ENCODE data around the gene SLC10A7.

Gene SLC10A7

GRCh38 chr4:146252969-146253611 lies 268.6 kb downstream of the SLC10A7 start:
- DNase-seq: no peak

DNA sequence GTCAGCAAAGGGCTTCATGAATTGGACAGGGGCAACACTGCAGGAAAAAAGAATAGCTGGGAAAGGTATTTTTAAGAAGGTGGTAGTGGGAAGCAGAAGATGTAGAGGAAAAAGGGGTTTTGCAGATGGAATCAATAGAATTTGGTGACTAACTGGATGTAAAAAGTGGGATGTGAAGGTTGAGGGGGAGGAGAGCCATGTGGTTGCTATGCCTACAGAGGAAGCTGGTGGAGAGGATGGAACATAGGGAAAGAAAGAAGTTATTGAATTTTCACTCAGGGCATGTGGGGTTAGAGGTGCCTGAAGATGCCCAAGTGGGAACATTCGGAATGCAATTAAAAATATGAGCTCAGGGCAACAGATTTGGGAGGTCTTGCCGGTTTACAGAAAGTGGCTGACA lies 274.4 kb downstream of the SLC10A7 start:
- DNase-seq: no peak

DNA sequence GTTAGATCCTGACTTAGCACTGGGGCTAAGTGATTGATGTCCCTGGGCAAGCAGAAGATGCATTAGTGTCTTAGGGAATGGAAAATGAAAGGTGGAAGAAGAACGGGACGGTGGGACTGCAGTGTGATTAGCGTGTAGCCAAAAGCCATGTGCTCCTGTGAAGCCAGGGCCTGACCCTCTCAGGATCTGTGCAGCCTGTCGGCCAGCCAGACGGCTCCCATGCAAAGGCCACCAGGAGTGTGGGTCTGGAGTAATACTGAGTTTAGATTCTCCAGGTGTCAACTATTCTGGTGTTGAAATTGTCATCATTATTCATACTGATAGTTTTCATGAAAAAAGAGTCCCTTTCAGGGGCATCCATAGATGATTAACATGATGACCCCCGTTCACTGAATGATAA lies 275.4 kb downstream of the SLC10A7 start:
- no peak for DNase-seq

- no peak for DNase-seq
Measured at GRCh38 chr4:146245850-146246249, 275.9 kb downstream of the SLC10A7 start.

DNA sequence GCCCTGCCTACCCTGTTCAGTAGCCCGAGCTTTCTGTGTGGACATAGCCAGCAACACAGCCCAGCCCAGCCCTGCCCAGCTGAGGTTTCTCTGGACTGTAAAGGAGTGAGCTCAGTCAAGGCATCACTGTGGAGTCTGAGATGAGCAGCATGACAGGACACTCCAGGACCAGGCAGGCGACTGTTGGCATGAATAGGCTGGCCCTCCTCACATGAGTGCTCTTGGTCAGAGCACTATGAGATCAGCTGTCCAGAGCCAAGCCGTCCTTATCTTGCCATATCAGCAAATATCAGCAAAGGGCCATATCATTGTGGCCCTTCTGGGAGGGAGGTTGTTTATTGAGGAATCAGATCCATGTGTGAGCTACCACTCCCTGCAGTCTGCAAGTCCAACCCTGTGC lies 276.5 kb downstream of the SLC10A7 start:
- no peak for DNase-seq

GRCh38 chr4:146244496-146244895 lies 277.2 kb downstream of the SLC10A7 start:
- DNase-seq: no peak

GRCh38 chr4:146243883-146244277 lies 277.9 kb downstream of the SLC10A7 start:
- DNase-seq: no peak

DNA sequence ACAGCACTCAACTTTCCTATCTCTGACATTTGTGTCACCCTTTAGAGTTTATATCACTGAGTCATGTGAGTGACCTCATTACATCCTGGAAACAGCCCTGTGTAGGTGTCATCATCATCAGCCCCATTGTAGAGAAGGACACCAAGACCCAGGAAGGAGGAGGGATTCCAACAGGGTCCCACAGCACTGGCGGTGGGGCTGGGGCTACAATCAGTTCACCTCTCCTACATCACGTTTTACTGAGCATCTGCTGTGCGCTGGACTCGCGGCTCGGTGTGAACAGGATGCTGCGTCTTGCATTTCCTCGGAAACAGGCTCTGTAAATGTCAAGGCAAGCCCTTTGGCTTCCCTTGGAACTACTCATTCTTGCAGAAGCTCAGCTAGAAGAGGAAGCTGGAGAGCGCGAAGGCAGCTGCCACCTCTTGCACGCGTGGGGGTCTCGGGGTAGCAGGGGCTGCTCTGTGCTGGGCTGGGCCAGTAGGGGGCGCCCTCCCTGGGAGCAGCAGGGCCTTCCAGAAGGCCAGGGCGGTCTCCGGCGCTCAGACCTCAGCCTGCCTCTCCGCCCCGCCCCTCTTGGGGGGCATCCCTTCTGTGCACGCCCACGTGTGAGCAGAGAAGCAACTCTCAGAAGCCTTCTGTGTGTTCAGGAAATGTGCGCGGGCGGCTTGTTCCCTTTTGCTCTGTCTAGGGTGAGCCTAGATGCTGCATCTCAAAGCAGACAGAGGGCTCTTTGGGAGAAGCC lies 278.4 kb downstream of the SLC10A7 start:
- no peak for DNase-seq

DNA sequence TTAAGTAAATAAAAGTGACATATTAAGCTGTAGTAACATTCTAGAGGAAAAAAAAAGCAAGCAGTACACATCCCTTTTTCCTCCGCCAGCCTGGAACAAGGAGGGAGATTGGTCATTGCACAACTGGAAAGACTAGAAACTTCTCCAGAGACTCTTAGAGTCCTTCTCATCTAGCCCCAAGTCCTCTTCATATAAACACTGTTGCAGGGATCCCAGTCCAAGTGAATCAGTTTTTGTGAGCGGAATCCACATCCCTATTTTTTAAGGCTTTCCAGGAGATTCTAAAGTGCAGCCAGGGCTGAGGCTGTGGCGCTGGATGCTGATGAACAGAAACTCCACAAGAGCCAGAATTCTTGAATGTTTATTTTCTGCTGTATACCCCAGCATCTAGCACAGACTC lies 283.6 kb downstream of the SLC10A7 start:
- DNase-seq: no peak

DNA sequence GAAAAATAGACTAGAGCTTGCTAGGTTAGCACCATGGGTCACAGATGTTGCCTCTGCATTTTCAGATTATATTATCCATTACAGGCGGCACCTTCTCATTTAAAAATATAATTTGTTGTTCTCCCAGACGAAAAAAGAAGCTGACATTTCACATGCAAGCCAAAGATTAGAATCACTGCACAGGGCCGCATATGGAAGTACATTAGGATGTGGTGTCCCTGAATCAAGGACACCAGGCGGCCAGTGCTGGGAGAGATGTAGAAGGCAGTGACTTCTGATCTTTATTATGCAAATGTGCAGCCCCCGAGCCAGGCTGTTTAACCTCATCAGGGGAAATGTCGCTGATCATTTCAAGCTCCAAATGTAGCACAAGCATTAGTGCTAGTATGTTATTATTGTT lies 284.6 kb downstream of the SLC10A7 start:
- no peak for DNase-seq

DNA sequence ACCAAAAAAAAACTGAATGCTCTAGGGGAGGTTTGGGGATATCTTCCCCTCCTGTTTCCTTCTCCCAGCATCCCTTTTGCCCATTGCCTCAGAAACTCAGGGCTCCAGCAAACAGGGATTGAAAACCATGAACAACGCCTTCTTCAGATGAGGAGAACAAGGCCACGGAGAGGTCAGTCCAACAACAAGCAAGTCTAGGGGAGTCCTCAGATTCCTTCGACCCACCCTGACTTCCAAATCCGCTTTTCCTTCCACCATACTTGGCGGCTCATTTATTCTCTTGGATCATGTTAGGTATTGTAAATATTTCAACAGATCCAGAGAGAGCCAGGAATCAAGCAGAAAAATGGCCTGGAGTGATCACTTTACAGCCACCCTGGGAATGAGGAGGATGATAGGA lies 285.5 kb downstream of the SLC10A7 start:
- DNase-seq: no peak

DNA sequence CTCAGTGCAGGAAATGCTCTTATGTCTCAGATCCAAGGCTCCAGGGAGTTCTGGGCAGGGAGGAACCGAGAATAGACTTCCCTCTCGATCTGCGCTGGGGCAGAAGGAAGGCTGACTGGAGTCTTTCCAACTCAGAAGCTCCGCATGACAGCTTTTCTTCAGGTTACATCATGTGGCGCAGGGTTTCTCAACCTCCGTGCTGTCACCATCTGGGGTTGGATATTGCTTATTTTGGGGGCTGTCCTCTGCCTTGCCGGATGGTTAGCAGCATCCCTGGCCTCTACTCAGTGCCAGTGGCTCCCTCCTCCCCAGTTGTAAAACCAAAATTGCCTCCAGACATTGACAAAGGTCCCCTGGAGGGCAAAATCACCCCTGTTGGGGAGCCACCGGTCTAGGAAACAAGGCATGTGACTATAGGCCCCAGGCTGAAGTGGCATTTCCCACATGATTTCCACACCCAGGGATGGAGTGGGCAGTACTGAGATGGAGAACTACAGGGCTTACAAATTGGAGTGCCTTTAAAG lies 286.0 kb downstream of the SLC10A7 start:
- DNase-seq: no peak

DNA sequence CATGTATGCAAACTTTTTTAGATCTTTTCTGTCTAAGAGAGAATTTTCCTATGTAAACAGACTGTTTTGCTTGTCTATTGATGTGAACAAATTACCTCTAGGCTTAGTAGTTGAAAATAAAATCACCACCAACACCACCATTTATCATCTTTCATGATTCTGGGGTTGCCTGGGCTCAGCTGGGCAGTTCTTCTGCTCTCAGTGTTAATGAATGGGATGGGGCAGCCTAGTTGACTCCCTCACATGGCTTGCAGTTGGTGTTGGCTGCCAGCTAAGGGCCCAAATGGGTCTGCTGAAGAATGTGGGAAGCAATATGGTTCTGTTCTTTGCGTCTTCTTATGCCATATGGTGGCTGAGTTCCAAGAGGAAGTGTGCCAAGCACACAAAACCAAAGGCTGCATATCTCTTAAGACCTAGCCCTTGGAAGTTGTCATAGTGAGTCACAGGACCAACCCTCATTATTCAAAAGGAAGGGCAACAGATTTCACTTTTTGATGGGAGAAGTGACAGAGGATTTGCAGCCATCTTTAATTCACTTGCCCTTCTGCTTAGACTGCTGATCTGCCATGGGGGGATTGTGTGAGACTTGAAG lies 289.5 kb downstream of the SLC10A7 start:
- DNase-seq: no peak

DNA sequence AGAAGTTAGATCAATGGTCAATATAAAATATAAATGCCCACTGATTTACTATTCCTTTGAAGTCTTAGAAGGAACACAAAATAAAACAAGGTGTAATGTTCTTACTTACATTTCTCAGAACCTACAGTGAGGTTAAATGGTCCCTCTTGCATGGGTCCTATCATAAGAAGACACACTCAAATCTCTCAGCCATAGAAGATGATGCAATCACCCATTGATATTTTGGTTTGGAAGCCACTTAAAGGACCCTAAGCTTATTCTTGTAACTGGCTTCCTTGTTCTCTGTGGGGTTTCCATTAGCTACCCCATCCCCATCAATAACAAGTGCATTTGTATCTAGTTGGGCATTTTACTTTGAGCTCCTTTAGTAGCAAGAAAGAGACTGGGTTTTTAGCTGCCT lies 292.3 kb downstream of the SLC10A7 start:
- DNase-seq: no peak

- DNase-seq: no peak
Measured at GRCh38 chr4:146224326-146224966, 297.3 kb downstream of the SLC10A7 start.

- no peak for DNase-seq
Measured at GRCh38 chr4:146222313-146222712, 299.4 kb downstream of the SLC10A7 start.

GRCh38 chr4:146214238-146214637 lies 307.5 kb downstream of the SLC10A7 start, which contains the start of gene REELD1:
Gene REELD1, plus strand, starts transcription at chr4:146214538. Its CDS starts 2,415 bp downstream, at chr4:146216953.
- DNase-seq: no peak

DNA sequence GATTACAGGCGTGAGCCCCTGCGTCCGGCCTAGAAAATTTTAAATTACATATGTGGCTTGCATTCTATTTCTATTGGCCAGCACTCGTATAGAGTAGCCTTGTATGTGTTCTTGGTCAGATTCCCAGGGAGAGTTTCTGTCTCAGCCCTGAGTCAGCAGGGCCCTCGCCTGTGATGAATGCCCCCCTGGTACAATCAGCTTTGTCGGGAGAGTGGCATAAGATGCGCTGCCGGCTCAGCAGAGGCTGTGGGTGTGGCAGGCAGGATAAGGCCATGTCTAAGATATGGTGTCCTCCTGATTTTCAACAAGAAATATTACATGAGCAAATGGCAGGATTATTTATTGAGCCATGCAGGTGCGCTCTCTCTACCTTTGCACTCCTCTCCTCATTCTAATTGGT lies 309.0 kb downstream of the SLC10A7 start:
- no peak for DNase-seq

- DNase-seq: no peak
Measured at GRCh38 chr4:146211440-146211839, 310.3 kb downstream of the SLC10A7 start.

DNA sequence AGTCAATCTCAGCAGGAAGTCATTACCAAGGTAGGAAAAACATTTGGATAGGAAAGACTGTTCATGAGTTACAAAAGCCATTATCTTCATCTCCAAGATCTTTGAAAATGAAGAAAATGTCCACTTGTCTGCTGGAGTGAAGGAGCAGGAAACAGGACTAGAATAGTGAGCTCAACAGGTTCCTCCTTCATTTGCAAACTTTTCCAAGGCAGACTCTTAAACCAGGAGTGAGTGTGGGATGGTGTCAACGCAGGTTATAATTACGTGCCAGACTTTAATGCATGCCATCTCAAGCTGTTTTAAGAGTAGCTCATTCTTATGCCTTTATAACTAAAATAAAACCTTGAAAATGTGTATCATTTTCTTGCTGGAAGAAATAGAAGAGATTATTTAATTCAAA lies 310.9 kb downstream of the SLC10A7 start:
- no peak for DNase-seq

GRCh38 chr4:146207410-146207809 lies 314.3 kb downstream of the SLC10A7 start:
- no peak for DNase-seq
